GM21825 (cell line): ENCODE results near the gene CHD2.
"Not testable (repeated sequence)": the region's sequence is repeated elsewhere in the genome, so short reads cannot be mapped to it uniquely, and the experiment has no call there.

Source experiments
- ATAC-seq: cut with Tn5 transposase; IDR thresholded peaks from one replicate; pipeline ENCODE4 v1.9.1; 2021; ENCODE audit warnings: mild to moderate bottlenecking, moderate library complexity; ENCODE audit not compliant: unreplicated experiment

CHD2 gene

GRCh38 chr15:93031557-93032384 lies 131.6 kb downstream of the CHD2 start:
- ATAC-seq: not testable (repeated sequence)

GRCh38 chr15:93032515-93033206 lies 132.5 kb downstream of the CHD2 start:
- ATAC-seq: not testable (repeated sequence)

- no peak for ATAC-seq
These were observed 133.4 kb downstream of the CHD2 start for GRCh38 chr15:93033434-93034045.

- ATAC-seq: no peak
These were observed 134.4 kb downstream of the CHD2 start for GRCh38 chr15:93034512-93034911.

- no peak for ATAC-seq
These were observed 135.2 kb downstream of the CHD2 start for GRCh38 chr15:93035092-93035915.

GRCh38 chr15:93035953-93036810 lies 136.1 kb downstream of the CHD2 start:
- ATAC-seq: peak; percentile 57

GRCh38 chr15:93036951-93037819 lies 137.1 kb downstream of the CHD2 start:
- no peak for ATAC-seq

- no peak for ATAC-seq
These were observed 137.9 kb downstream of the CHD2 start for GRCh38 chr15:93037820-93038705.

- ATAC-seq: not testable (repeated sequence)
These were observed 139.6 kb downstream of the CHD2 start for GRCh38 chr15:93039562-93040287.

- ATAC-seq: no peak
These were observed 140.4 kb downstream of the CHD2 start for GRCh38 chr15:93040288-93041158.

- ATAC-seq: no peak
These were observed 141.0 kb downstream of the CHD2 start for GRCh38 chr15:93041159-93041547.

- no peak for ATAC-seq
These were observed 142.1 kb downstream of the CHD2 start for GRCh38 chr15:93042211-93042610.

GRCh38 chr15:93042691-93043378 lies 142.7 kb downstream of the CHD2 start:
- ATAC-seq: no peak

GRCh38 chr15:93043621-93044300 lies 143.6 kb downstream of the CHD2 start:
- no peak for ATAC-seq
